HG02588 (cell line): ENCODE results near the gene C19orf73.

Experiments
- ATAC-seq: cut with Tn5 transposase; IDR thresholded peaks from one replicate; pipeline ENCODE4 v1.9.1; 2021; ENCODE audit warnings: mild to moderate bottlenecking, moderate library complexity; ENCODE audit not compliant: unreplicated experiment

The C19orf73 gene

GRCh38 chr19:49118565-49119410 lies at the start of gene C19orf73:
Gene C19orf73 (minus strand): TSS chr19:49119143. CDS start chr19:49119022, 121 bp downstream.
- ATAC-seq, result peak; percentile 72

- ATAC-seq, result no peak
Observed at GRCh38 chr19:49168421-49168820, 49.5 kb upstream of the C19orf73 start.

DNA sequence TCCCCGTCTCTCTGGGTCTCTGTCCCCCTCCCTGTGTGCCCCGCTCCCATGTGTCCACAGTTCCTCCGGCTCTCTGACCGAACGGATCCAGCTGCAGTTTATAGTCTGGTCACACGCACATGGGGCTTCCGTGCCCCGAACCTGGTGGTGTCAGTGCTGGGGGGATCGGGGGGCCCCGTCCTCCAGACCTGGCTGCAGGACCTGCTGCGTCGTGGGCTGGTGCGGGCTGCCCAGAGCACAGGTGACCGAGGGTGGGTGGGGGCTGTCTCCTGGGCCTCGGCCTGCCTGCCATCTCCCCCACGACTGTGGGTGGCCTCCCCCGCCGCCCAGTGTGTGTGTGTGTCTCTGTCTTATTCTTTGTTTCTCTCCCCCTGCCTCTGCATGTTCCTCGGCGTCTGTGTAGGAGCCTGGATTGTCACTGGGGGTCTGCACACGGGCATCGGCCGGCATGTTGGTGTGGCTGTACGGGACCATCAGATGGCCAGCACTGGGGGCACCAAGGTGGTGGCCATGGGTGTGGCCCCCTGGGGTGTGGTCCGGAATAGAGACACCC lies 49.0 kb upstream of the C19orf73 start:
- ATAC-seq, result no peak

- ATAC-seq, result no peak
Observed at GRCh38 chr19:49165865-49166301, 46.9 kb upstream of the C19orf73 start.

- ATAC-seq, result no peak
Observed at GRCh38 chr19:49165111-49165750, 46.3 kb upstream of the C19orf73 start.

- ATAC-seq, result no peak
Observed at GRCh38 chr19:49161987-49162386, 43.0 kb upstream of the C19orf73 start.

DNA sequence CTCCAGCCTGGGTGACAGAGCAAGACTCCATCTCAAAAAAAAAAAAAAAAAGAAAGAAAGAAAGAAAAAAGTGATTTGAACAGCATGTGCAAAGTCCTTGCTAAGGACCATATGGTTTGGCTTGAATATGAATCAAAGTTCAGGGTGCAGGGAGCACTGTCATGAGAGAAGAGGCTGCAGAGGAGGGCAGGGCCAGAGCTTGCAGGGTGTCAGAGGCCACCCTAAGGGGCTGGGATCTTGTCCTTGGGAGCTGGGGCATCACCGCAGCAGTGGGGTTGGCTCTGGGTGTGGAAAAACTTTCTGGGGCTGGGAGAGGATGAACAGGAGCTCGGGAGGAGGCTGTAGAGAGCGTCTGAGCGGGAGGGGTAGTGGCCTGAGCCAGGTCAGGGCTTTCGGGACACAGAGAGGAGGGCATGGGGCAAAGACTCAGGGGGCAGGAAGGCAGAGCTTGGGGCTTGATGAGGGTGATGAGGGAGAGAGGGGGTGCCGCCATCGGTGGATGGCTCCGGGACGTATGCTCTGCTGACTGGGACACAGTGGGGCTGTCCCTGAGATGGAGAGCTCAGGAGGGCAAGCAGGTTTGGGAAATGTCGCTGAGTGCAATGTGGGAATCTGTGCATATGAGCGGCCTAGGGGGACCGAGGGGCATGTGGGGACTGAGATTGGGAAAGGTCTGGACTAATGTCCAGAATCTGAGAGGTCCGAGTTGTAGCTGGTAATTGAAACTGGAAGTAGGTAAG lies 41.7 kb upstream of the C19orf73 start:
- ATAC-seq, result no peak

DNA sequence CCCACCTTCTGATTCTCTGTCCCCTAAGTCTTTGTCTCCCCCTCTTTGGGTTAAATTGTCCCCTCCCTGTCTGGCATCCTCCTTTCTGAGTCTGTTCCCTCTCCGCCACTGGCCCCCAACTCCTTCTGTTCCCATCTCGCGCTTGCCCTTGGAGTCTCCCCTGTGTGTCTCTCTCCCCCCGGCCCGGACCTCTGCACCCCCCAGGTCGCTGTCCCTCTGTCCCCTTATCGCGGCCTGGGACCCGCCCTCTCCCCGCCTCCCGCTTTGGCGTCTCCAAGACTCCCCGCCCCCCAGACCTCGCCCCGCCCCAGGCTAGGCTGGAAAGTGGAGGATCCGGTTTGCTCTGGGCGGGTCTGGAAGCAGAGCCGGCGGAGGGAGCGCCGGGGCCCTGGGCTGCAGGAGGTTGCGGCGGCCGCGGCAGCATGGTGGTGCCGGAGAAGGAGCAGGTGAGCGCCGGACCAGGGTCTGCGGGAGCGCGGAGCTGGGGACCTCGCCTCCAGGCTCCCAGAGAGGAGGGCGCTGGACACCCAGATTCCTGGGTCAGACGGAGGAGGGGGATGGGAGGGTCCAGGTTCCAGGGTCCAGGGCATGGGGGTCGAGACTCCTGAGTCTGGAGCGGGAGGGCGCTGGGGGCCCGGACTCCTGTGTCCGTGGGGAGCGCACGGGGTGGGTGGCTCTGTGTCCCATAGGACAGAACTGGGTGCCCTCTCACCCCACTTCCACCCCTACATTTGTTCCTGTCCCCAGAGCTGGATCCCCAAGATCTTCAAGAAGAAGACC lies 38.7 kb upstream of the C19orf73 start, which contains the start of gene TRPM4:
TSS of gene TRPM4 (plus strand) at position 348 of the 780 bp plus-strand sequence. CDS start at position 423, 75 bp downstream.
- no peak for ATAC-seq

- ATAC-seq, result no peak
Observed at GRCh38 chr19:49155820-49156346, 36.9 kb upstream of the C19orf73 start.

GRCh38 chr19:49155005-49155819 lies 36.3 kb upstream of the C19orf73 start, which contains the start of gene HRC:
Gene HRC (minus strand): TSS chr19:49155396. CDS start chr19:49155237, 159 bp downstream.
- no peak for ATAC-seq

DNA sequence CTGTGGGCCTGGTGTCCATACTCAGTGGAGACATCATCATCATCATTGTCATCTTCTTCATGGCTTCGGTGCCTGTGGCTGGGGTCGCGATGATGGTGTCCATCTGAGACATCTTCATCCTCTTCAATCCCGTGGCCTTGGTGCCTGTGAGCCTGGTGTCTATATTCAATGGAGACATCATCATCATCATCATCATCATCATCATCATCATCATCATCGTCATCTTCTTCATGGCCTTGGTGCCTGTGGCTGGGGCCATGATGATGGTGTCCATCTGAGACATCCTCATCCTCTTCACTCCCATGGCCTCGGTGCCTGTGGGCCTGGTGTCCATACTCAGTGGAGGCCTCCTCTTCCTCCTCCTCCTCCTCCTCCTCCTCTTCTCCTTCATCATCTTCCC lies 35.3 kb upstream of the C19orf73 start:
- ATAC-seq, result no peak

GRCh38 chr19:49153167-49153809 lies 34.3 kb upstream of the C19orf73 start:
- ATAC-seq, result no peak

DNA sequence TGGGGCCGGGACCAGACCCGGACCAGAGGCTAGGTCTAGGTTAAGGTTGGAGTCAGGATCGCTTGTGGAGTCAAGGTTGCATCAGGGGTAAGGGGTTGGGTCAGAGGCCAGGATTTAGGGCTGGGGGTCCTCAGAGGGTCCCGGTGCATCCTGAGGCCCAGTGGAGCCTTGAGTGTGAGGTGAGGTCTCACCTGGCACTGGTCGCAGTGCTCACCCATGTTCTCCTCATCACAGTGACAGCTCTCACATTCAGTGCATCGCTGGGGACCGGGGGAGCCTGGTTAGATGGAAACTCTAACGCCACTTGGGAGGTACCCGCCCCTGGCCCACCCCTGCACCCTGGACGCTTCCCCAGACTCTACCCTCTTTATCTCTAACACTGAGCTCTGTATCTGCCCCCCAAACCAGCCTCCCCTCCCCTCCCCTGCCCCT lies 33.2 kb upstream of the C19orf73 start:
- no peak for ATAC-seq

GRCh38 chr19:49151267-49152118 lies 32.5 kb upstream of the C19orf73 start:
- no peak for ATAC-seq

- no peak for ATAC-seq
Observed at GRCh38 chr19:49150944-49151243, 32.0 kb upstream of the C19orf73 start.

DNA sequence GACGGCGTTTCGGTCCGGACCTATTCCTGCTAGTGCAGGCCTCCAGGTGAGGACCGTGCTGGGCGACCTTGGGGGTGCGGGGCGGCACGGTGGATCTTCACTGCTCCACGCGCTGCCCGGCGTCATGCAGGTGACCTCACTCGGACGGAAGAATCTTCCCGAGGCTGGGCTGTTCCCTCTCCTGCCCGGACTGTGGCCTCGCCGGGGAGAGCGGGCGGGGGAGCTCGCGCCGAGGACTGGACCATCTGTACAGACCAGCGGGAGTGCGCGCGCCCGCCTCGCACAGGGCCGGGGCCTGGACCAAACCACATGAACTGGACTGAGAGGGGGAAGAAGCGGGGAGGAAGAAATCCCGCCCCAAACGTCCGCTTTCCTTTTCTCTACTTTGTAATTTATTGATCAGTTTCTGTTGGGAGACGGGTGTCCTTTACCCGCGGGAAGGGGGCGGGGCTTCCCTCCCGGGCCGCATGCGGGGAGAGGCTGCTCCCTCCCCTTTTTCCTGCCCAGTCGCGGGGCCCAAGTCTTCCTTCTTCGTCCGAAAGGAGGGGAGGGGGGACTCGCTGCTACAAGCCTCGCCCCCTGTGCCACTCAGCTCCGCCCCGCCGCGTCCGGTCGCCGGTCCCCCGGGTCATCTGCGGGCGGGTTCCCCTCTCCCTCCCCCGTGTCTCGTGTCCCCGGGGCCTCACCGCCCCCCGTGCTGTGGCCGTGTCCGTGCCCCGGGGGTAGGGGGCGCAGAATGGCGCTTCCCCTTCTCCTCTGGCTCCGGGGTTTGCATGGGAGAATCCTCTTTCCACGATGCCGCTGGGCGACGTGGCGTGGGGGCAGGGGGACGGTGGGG lies 31.4 kb upstream of the C19orf73 start:
- no peak for ATAC-seq

- ATAC-seq, result no peak
Observed at GRCh38 chr19:49149652-49150105, 30.7 kb upstream of the C19orf73 start.
